HEK293T (cell line): Measurements from ENCODE around the gene PAAF1.

Source experiments
- BHLHE40 ChIP-seq: fragments of 450-650 bp; IDR thresholded peaks from 2 replicates; pipeline ENCODE4 v1.6.1; 2016; ENCODE audit warnings: mild to moderate bottlenecking, moderate library complexity, borderline replicate concordance
- FOXA1 ChIP-seq: fragments of 450-650 bp; IDR thresholded peaks from 2 replicates; pipeline ENCODE4 v1.6.1; 2016; ENCODE audit warnings: mild to moderate bottlenecking
- FOXK2 ChIP-seq: fragments of 450-650 bp; IDR thresholded peaks from 2 replicates; pipeline ENCODE4 v1.6.1; 2016; ENCODE audit warnings: mild to moderate bottlenecking
- FOXM1 ChIP-seq: fragments of 450-650 bp; IDR thresholded peaks from 2 replicates; pipeline ENCODE4 v1.6.1; 2017; ENCODE audit warnings: mild to moderate bottlenecking, borderline replicate concordance
- HDGF ChIP-seq: fragments of 450-650 bp; IDR thresholded peaks from 2 replicates; pipeline ENCODE4 v1.6.1; 2017; ENCODE audit warnings: antibody characterized with exemption, borderline replicate concordance
- LEF1 ChIP-seq: fragments of 450-650 bp; IDR thresholded peaks from 2 replicates; pipeline ENCODE4 v1.6.1; 2017; ENCODE audit warnings: mild to moderate bottlenecking, borderline replicate concordance
- NFRKB ChIP-seq: fragments of 450-650 bp; IDR thresholded peaks from 2 replicates; pipeline ENCODE4 v1.6.1; 2016; ENCODE audit warnings: mild to moderate bottlenecking, moderate library complexity
- SP1 ChIP-seq: fragments of 450-650 bp; IDR thresholded peaks from 2 replicates; pipeline ENCODE4 v1.6.1; 2017
- SUZ12 ChIP-seq: fragments of 450-650 bp; IDR thresholded peaks from 2 replicates; pipeline ENCODE4 v1.6.1; 2016; ENCODE audit warnings: mild to moderate bottlenecking
- TARDBP ChIP-seq: fragments of 450-650 bp; IDR thresholded peaks from 2 replicates; pipeline ENCODE4 v1.6.1; 2016

DNA sequence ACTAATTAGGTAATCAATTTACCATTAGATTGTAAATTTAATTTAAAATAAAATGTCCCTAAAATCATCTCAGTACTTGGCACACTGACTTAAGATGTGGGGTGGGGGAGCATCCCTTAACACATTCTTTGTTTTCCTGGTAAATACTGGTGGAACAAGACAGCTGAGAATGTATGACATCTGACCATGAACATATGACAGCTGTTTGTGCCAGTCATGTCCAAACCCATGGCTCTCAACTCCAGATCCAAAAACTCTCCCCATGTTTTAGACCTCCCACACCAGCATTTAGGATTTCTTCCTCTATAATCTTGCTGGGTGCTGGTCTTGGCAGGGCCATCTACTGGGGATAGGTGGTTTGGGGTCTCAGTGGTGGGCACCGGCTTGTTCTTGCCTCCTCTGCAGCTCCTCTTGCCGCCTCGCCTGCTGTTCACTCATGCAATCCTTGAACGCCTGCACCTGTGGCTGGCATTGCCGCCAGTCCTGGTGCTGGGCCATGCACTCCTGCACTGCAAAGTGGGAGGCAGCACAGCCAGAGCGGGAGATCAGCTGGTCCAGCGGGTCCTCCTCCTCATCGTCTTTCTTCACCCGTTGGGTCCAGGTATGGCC, 3.9 kb upstream of the PAAF1 start:
- no peak for TF ChIP-seq FOXM1
- no peak for TF ChIP-seq FOXK2
- TF ChIP-seq HDGF, result no peak
- TF ChIP-seq TARDBP, result no peak
- TF ChIP-seq NFRKB, result no peak
- no peak for TF ChIP-seq FOXA1
- no peak for TF ChIP-seq SP1
- no peak for TF ChIP-seq SUZ12
- TF ChIP-seq LEF1, result no peak
- no peak for TF ChIP-seq BHLHE40
